Skin of body (tissue), 2 donors: ENCODE results near the gene GPHN. TPM values are rescaled to one million over a fixed set of nuclear protein-coding genes. Genes with fewer than 3 reads are reported as not detected.

Experiments used
- DNase-seq: peaks from one replicate; lab custom pipeline; 2025; lab: John Stamatoyannopoulos, UW
- total RNA-seq: library from RNA; depleted of rRNA; stranded (reverse); fragments of >200 nt; gene quantifications from one replicate; pipeline ENCODE4 v1.2.3, GENCODE V29; 2014

The GPHN gene
- 31.6 TPM for total RNA-seq

DNA sequence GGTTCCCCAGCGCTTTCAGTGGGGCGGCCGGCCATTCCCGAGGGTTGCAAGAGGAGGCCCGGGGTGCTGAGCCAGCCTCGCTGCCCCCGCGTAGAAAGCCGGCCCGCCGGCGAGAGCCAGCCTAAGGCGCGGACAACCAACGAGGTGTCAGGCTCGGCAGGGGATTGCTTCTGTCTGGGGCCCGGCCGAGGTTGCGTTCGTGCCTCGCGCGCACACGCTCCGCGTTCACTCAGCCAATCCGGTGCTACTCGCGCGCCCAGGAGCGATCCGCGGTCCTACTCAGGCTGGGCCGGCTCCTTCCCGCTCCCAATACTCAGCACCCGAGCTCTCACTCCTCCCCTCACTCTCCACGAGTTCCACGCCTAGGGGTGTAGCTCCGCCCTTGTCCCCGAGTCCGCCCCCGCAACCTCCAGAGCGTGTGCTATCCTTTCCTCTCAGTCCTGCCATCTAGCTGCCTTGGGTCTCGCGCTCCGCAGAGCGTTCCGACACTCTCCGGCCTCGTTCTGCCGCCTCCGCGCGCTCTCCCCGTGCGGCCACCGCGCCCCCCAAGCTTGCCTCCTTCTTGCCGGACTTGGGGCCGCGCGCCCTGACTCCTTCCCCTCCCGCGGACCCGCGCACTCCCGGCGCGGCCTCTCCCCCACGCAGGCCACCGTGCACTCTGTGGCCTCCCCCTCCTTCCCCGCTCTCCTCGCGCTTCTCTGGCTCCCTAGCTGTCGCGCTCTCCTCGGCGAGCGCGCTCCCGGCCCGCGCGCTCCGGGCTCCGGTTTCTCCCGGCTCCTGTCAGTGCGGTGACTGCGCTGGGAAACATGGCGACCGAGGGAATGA is at the start of gene GPHN:
GPHN (plus strand) TSS at position 426 of the 825 bp plus-strand sequence.
- DNase-seq: peak; percentile 98

GRCh38 chr14:66459603-66460002 is 48.3 kb upstream of the GPHN start:
- no peak for DNase-seq

DNA sequence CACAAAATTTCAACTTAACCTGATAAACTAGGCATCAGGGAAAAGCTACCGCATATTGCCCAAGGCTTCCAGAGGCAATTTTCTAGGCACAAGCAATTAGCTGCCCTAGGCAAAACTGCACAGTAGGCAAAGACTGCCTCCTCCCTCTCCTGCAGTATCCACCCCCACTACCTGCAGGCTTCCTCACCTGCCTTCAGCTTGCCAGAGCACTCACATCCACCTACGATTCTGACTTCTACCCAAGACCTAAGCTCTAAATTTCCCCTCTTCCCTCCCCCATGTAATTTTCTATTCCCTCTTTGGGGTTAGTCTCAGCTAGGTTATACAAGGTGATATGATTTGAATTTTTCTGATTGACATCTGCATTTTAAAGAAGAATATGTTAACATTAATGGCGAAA is 43.7 kb upstream of the GPHN start:
- DNase-seq: no peak

- DNase-seq: no peak
These were observed 39.1 kb upstream of the GPHN start for GRCh38 chr14:66468778-66469367.

GRCh38 chr14:66471584-66471983 is 36.4 kb upstream of the GPHN start:
- DNase-seq: no peak

- DNase-seq: no peak
These were observed 35.7 kb upstream of the GPHN start for GRCh38 chr14:66472251-66472650.

DNA sequence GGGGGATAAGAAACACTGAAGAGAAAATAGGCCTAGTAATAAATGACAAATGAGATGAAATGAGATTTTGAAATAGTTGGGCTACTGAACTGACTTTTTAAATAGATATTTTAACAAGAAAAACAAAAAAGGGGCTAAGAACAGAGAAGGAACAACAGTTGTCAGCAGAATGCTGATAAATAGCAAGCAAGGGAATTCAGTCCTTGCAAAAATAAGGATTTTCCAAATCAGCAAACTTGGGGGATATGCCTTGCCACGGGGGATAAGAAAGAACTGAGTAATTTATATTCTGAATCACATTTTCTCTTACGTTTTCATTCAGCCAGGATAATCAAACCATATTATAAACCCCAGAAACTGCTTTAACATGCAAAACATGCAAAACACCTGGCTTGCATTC is 34.7 kb upstream of the GPHN start:
- DNase-seq: no peak

DNA sequence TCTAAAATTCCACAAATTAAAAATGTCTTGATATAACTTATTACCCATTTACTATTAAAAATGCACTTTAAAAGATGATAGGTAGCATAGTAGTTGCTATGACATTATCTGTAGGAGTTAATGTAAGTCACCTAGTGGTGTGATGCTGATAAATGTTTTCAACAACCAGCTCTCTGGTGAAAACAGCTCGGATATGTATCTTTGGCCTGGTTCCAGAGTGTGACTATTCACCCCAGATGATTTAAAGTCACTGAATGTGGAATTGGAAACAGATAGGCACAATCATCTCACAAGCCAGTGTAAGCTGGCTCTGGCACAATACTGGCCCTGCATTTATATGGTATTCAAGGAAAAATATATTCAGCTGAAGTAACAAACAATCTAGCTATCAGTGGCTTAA is 31.0 kb upstream of the GPHN start:
- DNase-seq: no peak

DNA sequence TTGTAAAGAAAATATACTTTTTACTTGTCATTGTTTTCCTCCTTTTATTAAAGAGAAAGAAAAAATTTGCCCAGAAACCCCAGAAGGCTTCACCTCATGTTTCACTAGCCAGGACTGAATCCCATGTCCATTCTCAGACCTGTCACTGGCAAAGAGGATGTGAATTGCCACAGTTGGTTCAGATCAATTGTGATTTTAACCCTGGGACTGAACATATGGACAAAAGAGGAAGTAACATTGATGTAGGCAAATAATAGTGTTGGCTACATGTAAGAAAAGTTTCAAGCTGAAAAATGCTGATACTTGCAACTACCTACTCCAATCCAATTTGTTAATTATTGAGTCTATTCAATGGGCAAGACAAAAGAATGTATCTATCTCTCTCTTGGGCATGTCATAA is 30.4 kb upstream of the GPHN start:
- no peak for DNase-seq

- DNase-seq: no peak
These were observed 25.1 kb upstream of the GPHN start for GRCh38 chr14:66482873-66483272.

- DNase-seq: no peak
These were observed 24.6 kb upstream of the GPHN start for GRCh38 chr14:66483322-66483721.

DNA sequence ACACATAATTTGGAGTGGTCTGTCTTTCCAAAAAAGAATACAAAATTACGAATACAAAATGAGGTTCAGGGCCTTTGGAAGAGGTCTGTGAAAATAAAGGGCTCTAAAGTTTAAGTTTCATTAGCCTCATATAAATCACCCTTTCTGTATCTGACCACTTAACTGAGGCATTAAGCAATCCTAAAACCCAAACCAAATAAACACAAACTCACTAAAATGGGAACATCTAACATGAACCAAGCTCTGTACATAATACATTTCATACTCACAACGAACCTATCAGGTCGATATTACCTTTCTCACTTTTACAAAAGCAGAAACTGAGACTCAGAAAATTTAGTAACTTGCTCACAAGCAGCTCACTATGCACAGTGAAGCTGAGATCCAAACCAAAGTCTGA is 22.9 kb upstream of the GPHN start:
- no peak for DNase-seq

- DNase-seq: no peak
These were observed 22.0 kb upstream of the GPHN start, which contains the start of gene CCDC196 for GRCh38 chr14:66485910-66486421. Gene CCDC196 (plus strand): TSS chr14:66486371. CDS start chr14:66486503, 132 bp downstream.

DNA sequence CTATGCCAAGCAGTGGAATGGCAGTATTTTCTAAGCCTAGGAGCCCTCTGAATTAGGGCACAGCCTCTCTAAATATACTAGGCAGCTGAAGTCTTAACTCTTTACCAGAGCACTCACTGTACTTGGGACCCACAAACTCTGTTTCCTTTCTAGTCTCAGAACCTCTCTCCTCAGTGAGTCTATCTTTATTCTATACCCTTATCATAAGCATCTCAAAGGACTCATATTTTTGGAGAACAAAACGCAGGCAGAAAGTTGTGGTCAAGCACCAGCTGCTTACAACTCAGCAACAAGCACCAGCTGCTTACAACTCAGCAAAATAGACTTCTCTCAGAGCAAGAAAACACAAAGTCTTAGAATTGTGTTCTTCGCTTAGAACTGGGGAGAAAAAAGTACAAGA is 20.8 kb upstream of the GPHN start:
- DNase-seq: no peak

GRCh38 chr14:66490143-66491111 is 17.5 kb upstream of the GPHN start:
- DNase-seq: no peak

- no peak for DNase-seq
These were observed 14.2 kb upstream of the GPHN start for GRCh38 chr14:66493750-66494149.

DNA sequence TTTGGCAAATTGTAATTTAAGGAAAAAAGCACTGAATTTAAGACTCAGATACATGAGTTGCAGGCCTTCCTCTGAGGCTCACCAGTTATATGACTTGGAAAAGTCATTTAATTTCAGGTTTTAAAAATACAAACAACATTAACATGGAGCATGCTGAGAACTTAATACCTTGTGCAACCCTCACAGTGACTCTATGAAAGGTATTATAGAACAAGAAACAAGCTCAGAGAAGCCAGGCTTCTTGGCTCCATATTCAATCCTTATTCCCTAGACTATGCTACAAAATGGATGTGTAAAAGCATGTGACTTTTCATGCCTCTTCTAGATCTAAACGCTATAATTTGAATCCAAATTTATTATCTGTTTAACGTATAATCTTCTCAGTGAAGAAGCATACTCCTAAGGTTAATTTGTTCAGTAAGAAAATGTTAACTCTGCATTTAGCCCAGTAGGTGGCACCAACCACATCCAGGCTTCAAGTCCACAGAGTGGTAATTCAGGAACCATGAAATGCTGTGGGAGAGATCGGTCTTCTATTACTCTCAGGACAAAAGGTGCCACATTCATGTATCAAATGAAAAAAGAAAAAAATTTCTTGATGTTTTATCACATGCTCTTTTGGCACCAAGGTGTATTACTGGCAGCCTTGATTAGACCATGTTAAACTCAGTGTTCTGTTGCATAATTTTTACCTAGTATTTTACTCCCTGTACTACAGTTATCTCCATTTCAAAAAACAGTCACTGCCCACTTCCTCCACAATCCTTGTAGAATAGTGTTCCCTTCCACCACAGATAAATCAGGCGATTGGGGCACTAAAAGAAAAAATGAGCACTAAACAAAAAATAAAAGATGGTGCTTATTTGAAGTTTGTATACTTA is 12.5 kb upstream of the GPHN start:
- DNase-seq: peak; percentile 45

DNA sequence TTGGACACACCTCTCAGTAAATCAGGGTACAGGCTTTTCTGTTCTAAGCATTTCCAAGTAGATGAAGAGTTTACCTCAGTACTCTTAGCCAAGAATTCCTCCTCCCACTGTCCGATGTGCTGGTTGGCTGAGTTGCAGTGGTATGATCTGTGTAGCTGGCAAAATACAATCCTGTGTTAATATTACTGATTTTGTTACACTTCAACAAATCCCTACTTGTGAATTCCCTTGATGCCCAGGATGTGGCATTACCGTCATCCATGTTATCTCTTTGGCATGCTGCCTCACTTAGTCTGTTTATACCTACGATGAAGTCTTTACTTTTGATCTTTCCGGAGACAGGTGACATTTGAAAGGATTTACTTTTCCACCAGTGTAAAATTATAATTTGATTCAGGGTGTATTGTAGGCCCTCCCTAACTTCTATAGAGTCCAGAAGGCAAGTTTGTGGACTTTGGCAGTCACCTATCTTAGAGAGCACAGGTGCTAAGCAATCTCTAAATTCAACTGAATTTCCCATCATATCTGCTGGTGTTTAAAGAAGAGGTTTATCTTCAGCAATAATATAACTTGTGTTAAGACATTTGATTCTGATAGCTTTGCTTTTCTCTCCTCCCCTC is 11.6 kb upstream of the GPHN start:
- DNase-seq: no peak

DNA sequence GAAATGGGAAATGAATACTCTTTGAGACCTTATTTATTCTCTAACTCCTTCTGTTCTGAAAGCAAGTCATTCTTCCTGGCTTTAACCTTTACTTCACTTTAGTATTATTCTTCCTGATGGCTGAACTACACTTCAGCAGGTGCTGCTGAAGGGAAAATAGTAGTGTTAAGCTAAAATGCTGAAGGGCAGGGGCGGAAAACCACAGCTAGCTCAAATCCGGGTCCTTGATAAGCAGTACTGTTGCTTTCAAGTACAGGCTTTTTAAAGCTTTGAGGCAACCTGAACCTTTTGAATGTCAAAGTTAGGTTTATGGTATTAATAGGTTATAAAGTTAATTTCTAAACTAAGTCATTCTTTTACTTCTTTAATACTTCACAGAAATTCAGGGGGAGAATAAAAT is 11.0 kb upstream of the GPHN start:
- DNase-seq: no peak

- DNase-seq: no peak
These were observed 9.6 kb upstream of the GPHN start for GRCh38 chr14:66498311-66498710.
